Measurements from ENCODE around the gene LHX4.

The LHX4 gene

GRCh38 chr1:180312926-180313325 is 82.9 kb downstream of the LHX4 start:
- no peak for DNase-seq

GRCh38 chr1:180327089-180327488 is 97.0 kb downstream of the LHX4 start:
- DNase-seq, result no peak
